ENCODE results near the gene LRRC14B. TPM values are rescaled to one million over a fixed set of nuclear protein-coding genes. Genes with fewer than 3 reads are reported as not detected.

Gene LRRC14B
- total RNA-seq, 1 experiment from 2014 or later = not detected

GRCh38 chr5:181160-181559 lies 10.1 kb upstream of the LRRC14B start:
- ChIA-PET CTCF (no interaction called here), POLR2A (no interaction called here)
- no peaks in the 10 kb centered on the region for H3K9me3 Mint-ChIP-seq (ENCODE audit: unreplicated experiment)
- no peak overlapping the region for H3K27ac Mint-ChIP-seq (ENCODE audit: low read depth, unreplicated experiment)
- no peaks in the 10 kb centered on the region for H3K36me3 Mint-ChIP-seq (ENCODE audit: insufficient read depth, unreplicated experiment)
- no peak for TF ChIP-seq CTCF (IDR thresholded peaks at IDR 0.05; ENCODE audit: unreplicated experiment)
- H3K4me1 Mint-ChIP-seq (ENCODE audit: insufficient read depth, unreplicated experiment) = no peaks in the 10 kb centered on the region
- peaks cover 42% of the 10 kb centered on the region for H3K27me3 Mint-ChIP-seq (ENCODE audit: insufficient read depth, unreplicated experiment)
- H3K4me3 Mint-ChIP-seq (ENCODE audit: unreplicated experiment) = no peak overlapping the region
- no peak for DNase-seq (ENCODE audit: unreplicated experiment)
- intact Hi-C loops (cut with micrococcal nuclease) = no loop called here
- BruUV-seq (replicated peaks) = no TSS peak

GRCh38 chr5:181566-181965 lies 9.7 kb upstream of the LRRC14B start:
- no peak for DNase-seq (ENCODE audit: unreplicated experiment)
- ChIA-PET POLR2A (no interaction called here), CTCF (no interaction called here)
- H3K27ac Mint-ChIP-seq (ENCODE audit: low read depth, unreplicated experiment) = no peak overlapping the region
- H3K9me3 Mint-ChIP-seq (ENCODE audit: unreplicated experiment) = no peaks in the 10 kb centered on the region
- H3K4me3 Mint-ChIP-seq (ENCODE audit: unreplicated experiment) = no peak overlapping the region
- no peaks in the 10 kb centered on the region for H3K4me1 Mint-ChIP-seq (ENCODE audit: insufficient read depth, unreplicated experiment)
- no peaks in the 10 kb centered on the region for H3K36me3 Mint-ChIP-seq (ENCODE audit: insufficient read depth, unreplicated experiment)
- no peak for TF ChIP-seq CTCF (IDR thresholded peaks at IDR 0.05; ENCODE audit: unreplicated experiment)
- H3K27me3 Mint-ChIP-seq (ENCODE audit: insufficient read depth, unreplicated experiment) = peaks cover 42% of the 10 kb centered on the region
- BruUV-seq (replicated peaks) = no TSS peak
- intact Hi-C loops (cut with micrococcal nuclease) = no loop called here

GRCh38 chr5:182126-182525 lies 9.2 kb upstream of the LRRC14B start:
- no peaks in the 10 kb centered on the region for H3K4me1 Mint-ChIP-seq (ENCODE audit: insufficient read depth, unreplicated experiment)
- intact Hi-C loops (cut with micrococcal nuclease) = no loop called here

GRCh38 chr5:184471-184870 lies 6.8 kb upstream of the LRRC14B start:
- TF ChIP-seq CTCF (IDR thresholded peaks at IDR 0.05; ENCODE audit: unreplicated experiment) = no peak
- peak; percentile 41 for DNase-seq (ENCODE audit: unreplicated experiment)
- ChIA-PET CTCF (interaction anchor here (0.6 kb wide), 1 partner anchor 438 kb away, joined by 3 read pairs; no protein-coding TSS in a partner anchor), POLR2A (interaction anchor here (1.0 kb wide), 1 partner anchor 34 kb away, joined by 4 read pairs; the partner anchor contains the start of genes CCDC127 and SDHA)
- no peaks in the 10 kb centered on the region for H3K4me1 Mint-ChIP-seq (ENCODE audit: insufficient read depth, unreplicated experiment)
- no peak overlapping the region for H3K4me3 Mint-ChIP-seq (ENCODE audit: unreplicated experiment)
- no peaks in the 10 kb centered on the region for H3K9me3 Mint-ChIP-seq (ENCODE audit: unreplicated experiment)
- intact Hi-C loops (cut with micrococcal nuclease) = no loop called here
- no peak overlapping the region for H3K27ac Mint-ChIP-seq (ENCODE audit: low read depth, unreplicated experiment)
- no peaks in the 10 kb centered on the region for H3K36me3 Mint-ChIP-seq (ENCODE audit: insufficient read depth, unreplicated experiment)
- no TSS peak for BruUV-seq (replicated peaks)
- peaks cover 13% of the 10 kb centered on the region for H3K27me3 Mint-ChIP-seq (ENCODE audit: insufficient read depth, unreplicated experiment)

More at GRCh38 chr5:182126-182525, 9.2 kb upstream of the LRRC14B start:
- Mint-ChIP-seq H3K9me3 (ENCODE audit: unreplicated experiment) (no peaks in the 10 kb centered on the region), H3K27me3 (ENCODE audit: insufficient read depth, unreplicated experiment) (peaks cover 37% of the 10 kb centered on the region), H3K4me3 (ENCODE audit: unreplicated experiment) (no peak overlapping the region), H3K27ac (ENCODE audit: low read depth, unreplicated experiment) (no peak overlapping the region), H3K36me3 (ENCODE audit: insufficient read depth, unreplicated experiment) (no peaks in the 10 kb centered on the region)
- ChIA-PET CTCF (no interaction called here), POLR2A (no interaction called here)
- no peak for DNase-seq (ENCODE audit: unreplicated experiment)
- no TSS peak for BruUV-seq (replicated peaks)
- no peak for TF ChIP-seq CTCF (IDR thresholded peaks at IDR 0.05; ENCODE audit: unreplicated experiment)

All from MCF 10A (cell line).